HEK293 (cell line): Measurements from ENCODE around the gene NHS.

Source experiments
- CTCF ChIA-PET: fragments of 350-600 bp; formaldehyde crosslinking; extraction: SDS; loops from one replicate; lab custom pipeline; 2021; ENCODE audit warnings: antibody characterized with exemption; lab: Yijun Ruan, JAX
- POLR2A ChIA-PET: fragments of 300-600 bp; formaldehyde crosslinking; extraction: SDS; loops from one replicate; lab custom pipeline; 2020; ENCODE audit warnings: antibody characterized with exemption, inconsistent platforms; lab: Yijun Ruan, JAX
- H3K27ac ChIP-seq: fragments of 200-500 bp; sonication (Bioruptor generic); 2 replicates; pipeline ENCODE4 v1.5.1; 2014; ENCODE audit warnings: low read depth, low read length, control low read depth, inconsistent platforms; ENCODE audit errors: extremely low read depth
- H3K36me3 ChIP-seq, 2 experiments: fragments of 200-500 bp in 1 of 2; sonication (Bioruptor generic) in 1 of 2; 1 replicate in 1 of 2; 2 replicates in 1 of 2; pipeline ENCODE4 v1.5.1; 2014 to 2017; ENCODE audit warnings: inconsistent platforms in 2 of 2, low read length in 2 of 2; ENCODE audit not compliant: control insufficient read depth in 2 of 2, insufficient read depth in 1 of 2
- H3K4me1 ChIP-seq: fragments of 200-500 bp; sonication (Bioruptor generic); 2 replicates; pipeline ENCODE4 v1.5.1; 2014; ENCODE audit warnings: mild to moderate bottlenecking, low read length, inconsistent platforms; ENCODE audit not compliant: control insufficient read depth, insufficient read depth
- H3K4me3 ChIP-seq: 2 replicates; pipeline ENCODE4 v1.5.1; 2011; ENCODE audit warnings: low read depth, mild to moderate bottlenecking, control low read depth, low read length, moderate library complexity
- H3K9me3 ChIP-seq: fragments of 200-500 bp; sonication (Bioruptor generic); 2 replicates; pipeline ENCODE4 v1.5.1; 2014; ENCODE audit warnings: low read depth, low read length, inconsistent platforms; ENCODE audit not compliant: control insufficient read depth, insufficient read depth
- ATF2 ChIP-seq: fragments of 450-650 bp; formaldehyde crosslinking; IDR thresholded peaks from 2 replicates; pipeline ENCODE4 v1.5.1; 2016; ENCODE audit warnings: missing biosample characterization, missing genetic modification characterization, low read depth
- KLF10 ChIP-seq: fragments of 450-650 bp; IDR thresholded peaks from 2 replicates; pipeline ENCODE4 v1.5.1; 2018; ENCODE audit warnings: missing biosample characterization, mild to moderate bottlenecking, missing genetic modification characterization
- YY2 ChIP-seq: fragments of 450-650 bp; formaldehyde crosslinking; IDR thresholded peaks from 2 replicates; pipeline ENCODE4 v1.5.1; 2016; ENCODE audit warnings: missing biosample characterization, missing genetic modification characterization
- ZBTB11 ChIP-seq: fragments of 450-650 bp; formaldehyde crosslinking; conservative IDR thresholded peaks from 2 replicates; pipeline ENCODE4 v1.5.1; 2016; ENCODE audit warnings: low read depth, missing biosample characterization, missing genetic modification characterization
- ZEB2 ChIP-seq: fragments of 450-650 bp; formaldehyde crosslinking; IDR thresholded peaks from 2 replicates; pipeline ENCODE4 v1.5.1; 2016; ENCODE audit warnings: missing biosample characterization, missing genetic modification characterization
- ZFHX2 ChIP-seq: fragments of 450-650 bp; formaldehyde crosslinking; conservative IDR thresholded peaks from 2 replicates; pipeline ENCODE4 v1.5.1; 2016; ENCODE audit warnings: missing biosample characterization, missing genetic modification characterization
- ZFP41 ChIP-seq: fragments of 450-650 bp; formaldehyde crosslinking; IDR thresholded peaks from 2 replicates; pipeline ENCODE4 v1.5.1; 2016; ENCODE audit warnings: missing biosample characterization, missing genetic modification characterization, borderline replicate concordance
- ZNF132 ChIP-seq: fragments of 450-650 bp; formaldehyde crosslinking; IDR thresholded peaks from 2 replicates; pipeline ENCODE4 v1.5.1; 2017; ENCODE audit warnings: missing biosample characterization, missing genetic modification characterization, borderline replicate concordance
- ZNF140 ChIP-seq: fragments of 450-650 bp; formaldehyde crosslinking; IDR thresholded peaks from 2 replicates; pipeline ENCODE4 v1.5.1; 2016; ENCODE audit warnings: missing biosample characterization, missing genetic modification characterization
- ZNF202 ChIP-seq: fragments of 450-650 bp; formaldehyde crosslinking; IDR thresholded peaks from 2 replicates; pipeline ENCODE4 v1.5.1; 2016; ENCODE audit warnings: missing biosample characterization, missing genetic modification characterization, borderline replicate concordance
- ZNF26 ChIP-seq: fragments of 450-650 bp; formaldehyde crosslinking; IDR thresholded peaks from 2 replicates; pipeline ENCODE4 v1.5.1; 2016; ENCODE audit warnings: missing biosample characterization, missing genetic modification characterization
- ZNF416 ChIP-seq: fragments of 450-650 bp; formaldehyde crosslinking; IDR thresholded peaks from 2 replicates; pipeline ENCODE4 v1.5.1; 2016; ENCODE audit warnings: missing biosample characterization, missing genetic modification characterization
- ZNF530 ChIP-seq: fragments of 450-650 bp; formaldehyde crosslinking; IDR thresholded peaks from 2 replicates; pipeline ENCODE4 v1.5.1; 2016; ENCODE audit warnings: low read depth, missing biosample characterization, missing genetic modification characterization
- ZNF544 ChIP-seq: fragments of 450-650 bp; formaldehyde crosslinking; IDR thresholded peaks from 2 replicates; pipeline ENCODE4 v1.5.0; 2017; ENCODE audit warnings: missing biosample characterization, missing genetic modification characterization
- ZNF555 ChIP-seq: fragments of 450-650 bp; formaldehyde crosslinking; conservative IDR thresholded peaks from 2 replicates; pipeline ENCODE4 v1.5.1; 2017; ENCODE audit warnings: missing biosample characterization, mild to moderate bottlenecking, missing genetic modification characterization, inconsistent platforms
- ZNF571 ChIP-seq: fragments of 450-650 bp; formaldehyde crosslinking; IDR thresholded peaks from 2 replicates; pipeline ENCODE4 v1.5.0; 2017; ENCODE audit warnings: missing biosample characterization, missing genetic modification characterization
- ZNF585B ChIP-seq: fragments of 450-650 bp; formaldehyde crosslinking; IDR thresholded peaks from 2 replicates; pipeline ENCODE4 v1.5.1; 2016; ENCODE audit warnings: missing biosample characterization, missing genetic modification characterization
- ZNF600 ChIP-seq: fragments of 450-650 bp; formaldehyde crosslinking; IDR thresholded peaks from 2 replicates; pipeline ENCODE4 v1.5.1; 2016; ENCODE audit warnings: missing biosample characterization, missing genetic modification characterization
- ZNF626 ChIP-seq: fragments of 450-650 bp; sonication (Bioruptor Pico); formaldehyde crosslinking; IDR thresholded peaks from 2 replicates; pipeline ENCODE4 v1.5.1; 2018; ENCODE audit warnings: missing biosample characterization, missing genetic modification characterization, inconsistent platforms
- ZNF707 ChIP-seq: fragments of 450-650 bp; formaldehyde crosslinking; IDR thresholded peaks from 2 replicates; pipeline ENCODE4 v1.5.1; 2016; ENCODE audit warnings: missing biosample characterization, missing genetic modification characterization
- ZNF747 ChIP-seq: fragments of 450-650 bp; formaldehyde crosslinking; IDR thresholded peaks from 2 replicates; pipeline ENCODE4 v1.5.1; 2016; ENCODE audit warnings: missing biosample characterization, missing genetic modification characterization
- ZXDB ChIP-seq: fragments of 450-650 bp; formaldehyde crosslinking; IDR thresholded peaks from 2 replicates; pipeline ENCODE4 v1.5.1; 2016; ENCODE audit warnings: missing biosample characterization, missing genetic modification characterization
- TF ChIP-seq, protein P1 (sequence below): fragments of 450-650 bp; formaldehyde crosslinking; IDR thresholded peaks from 2 replicates; pipeline ENCODE4; 2016; ENCODE audit warnings: missing biosample characterization, missing genetic modification characterization
- TF ChIP-seq, protein P2 (sequence below): fragments of 450-650 bp; formaldehyde crosslinking; conservative IDR thresholded peaks from 2 replicates; pipeline ENCODE4 v1.5.1; 2016; ENCODE audit warnings: low read depth, missing biosample characterization, missing genetic modification characterization

NHS gene

DNA sequence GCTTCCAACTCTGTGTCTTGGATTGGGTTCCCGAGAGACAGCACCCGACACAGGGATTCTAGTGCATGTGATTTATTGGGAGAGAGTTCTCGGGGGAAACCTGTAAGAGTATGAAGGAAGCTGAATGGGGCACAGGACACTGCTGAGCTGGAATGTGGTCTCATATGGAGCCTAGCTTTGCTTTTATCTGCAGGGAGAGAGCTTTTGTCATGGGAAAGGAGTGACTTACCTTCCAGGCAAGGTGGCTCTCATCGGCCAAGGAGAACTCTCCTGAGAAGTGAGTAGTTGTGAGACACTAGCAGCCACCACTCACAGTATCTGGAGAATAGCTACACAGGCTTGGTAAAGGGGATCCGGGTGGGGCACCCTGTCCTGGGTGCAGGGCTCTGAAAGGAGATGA lies 124.5 kb downstream of the NHS start:
- no peak overlapping the region for H3K27ac ChIP-seq
- ChIA-PET CTCF (interaction anchor here (0.7 to 1.1 kb wide), 3 partner anchors 14 to 258 kb away, joined by 3 to 4 read pairs (median 3); no protein-coding TSS in a partner anchor), POLR2A (interaction anchor here (0.5 kb wide), 1 partner anchor 31 kb away, joined by 3 read pairs; no protein-coding TSS in a partner anchor)
- H3K36me3 ChIP-seq: no peaks in the 10 kb centered on the region
- TF ChIP-seq ZNF202 (tag by site-specific recombination) (no peak), ZNF747 (tag by site-specific recombination) (no peak), KLF10 (tag by site-specific recombination) (no peak), ZNF707 (tag by site-specific recombination) (no peak), ZNF140 (tag by site-specific recombination) (no peak), ZNF555 (no peak), ZNF571 (tag by site-specific recombination) (no peak), ZXDB (no peak), ZFP41 (tag by site-specific recombination) (no peak)
- TF ChIP-seq, protein P1, sequence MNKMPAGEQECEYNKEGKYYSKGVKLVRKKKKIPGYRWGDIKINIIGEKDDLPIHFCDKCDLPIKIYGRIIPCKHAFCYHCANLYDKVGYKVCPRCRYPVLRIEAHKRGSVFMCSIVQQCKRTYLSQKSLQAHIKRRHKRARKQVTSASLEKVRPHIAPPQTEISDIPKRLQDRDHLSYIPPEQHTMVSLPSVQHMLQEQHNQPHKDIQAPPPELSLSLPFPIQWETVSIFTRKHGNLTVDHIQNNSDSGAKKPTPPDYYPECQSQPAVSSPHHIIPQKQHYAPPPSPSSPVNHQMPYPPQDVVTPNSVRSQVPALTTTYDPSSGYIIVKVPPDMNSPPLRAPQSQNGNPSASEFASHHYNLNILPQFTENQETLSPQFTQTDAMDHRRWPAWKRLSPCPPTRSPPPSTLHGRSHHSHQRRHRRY (tag by site-specific recombination): no peak
- H3K4me3 ChIP-seq: no peak overlapping the region
- H3K9me3 ChIP-seq: no peaks in the 10 kb centered on the region
- no peaks in the 10 kb centered on the region; the same call in 1 of the 2 replicates for H3K4me1 ChIP-seq

- ChIA-PET CTCF (interaction anchor here (0.7 to 0.8 kb wide), 3 partner anchors 14 to 261 kb away, joined by 3 read pairs; no protein-coding TSS in a partner anchor), POLR2A (no interaction called here)
- Histone ChIP-seq H3K27ac (no peak overlapping the region; the same call in 1 of the 2 replicates), H3K4me1 (no peaks in the 10 kb centered on the region; the same call in 1 of the 2 replicates), H3K9me3 (no peaks in the 10 kb centered on the region), H3K36me3 (no peaks in the 10 kb centered on the region), H3K4me3 (no peak overlapping the region)
- TF ChIP-seq ZBTB11 (no peak), ZNF26 (no peak), ZNF626 (tag by site-specific recombination) (no peak), ZFHX2 (tag by site-specific recombination) (no peak), ZNF585B (tag by site-specific recombination) (no peak), ZNF530 (no peak), ZNF416 (tag by site-specific recombination) (no peak), ZEB2 (tag by site-specific recombination) (no peak), ATF2 (tag by site-specific recombination) (no peak), ZNF600 (tag by site-specific recombination) (no peak), ZNF544 (tag by site-specific recombination) (no peak), YY2 (tag by site-specific recombination) (no peak), ZNF132 (tag by site-specific recombination) (no peak)
- TF ChIP-seq, protein P2, sequence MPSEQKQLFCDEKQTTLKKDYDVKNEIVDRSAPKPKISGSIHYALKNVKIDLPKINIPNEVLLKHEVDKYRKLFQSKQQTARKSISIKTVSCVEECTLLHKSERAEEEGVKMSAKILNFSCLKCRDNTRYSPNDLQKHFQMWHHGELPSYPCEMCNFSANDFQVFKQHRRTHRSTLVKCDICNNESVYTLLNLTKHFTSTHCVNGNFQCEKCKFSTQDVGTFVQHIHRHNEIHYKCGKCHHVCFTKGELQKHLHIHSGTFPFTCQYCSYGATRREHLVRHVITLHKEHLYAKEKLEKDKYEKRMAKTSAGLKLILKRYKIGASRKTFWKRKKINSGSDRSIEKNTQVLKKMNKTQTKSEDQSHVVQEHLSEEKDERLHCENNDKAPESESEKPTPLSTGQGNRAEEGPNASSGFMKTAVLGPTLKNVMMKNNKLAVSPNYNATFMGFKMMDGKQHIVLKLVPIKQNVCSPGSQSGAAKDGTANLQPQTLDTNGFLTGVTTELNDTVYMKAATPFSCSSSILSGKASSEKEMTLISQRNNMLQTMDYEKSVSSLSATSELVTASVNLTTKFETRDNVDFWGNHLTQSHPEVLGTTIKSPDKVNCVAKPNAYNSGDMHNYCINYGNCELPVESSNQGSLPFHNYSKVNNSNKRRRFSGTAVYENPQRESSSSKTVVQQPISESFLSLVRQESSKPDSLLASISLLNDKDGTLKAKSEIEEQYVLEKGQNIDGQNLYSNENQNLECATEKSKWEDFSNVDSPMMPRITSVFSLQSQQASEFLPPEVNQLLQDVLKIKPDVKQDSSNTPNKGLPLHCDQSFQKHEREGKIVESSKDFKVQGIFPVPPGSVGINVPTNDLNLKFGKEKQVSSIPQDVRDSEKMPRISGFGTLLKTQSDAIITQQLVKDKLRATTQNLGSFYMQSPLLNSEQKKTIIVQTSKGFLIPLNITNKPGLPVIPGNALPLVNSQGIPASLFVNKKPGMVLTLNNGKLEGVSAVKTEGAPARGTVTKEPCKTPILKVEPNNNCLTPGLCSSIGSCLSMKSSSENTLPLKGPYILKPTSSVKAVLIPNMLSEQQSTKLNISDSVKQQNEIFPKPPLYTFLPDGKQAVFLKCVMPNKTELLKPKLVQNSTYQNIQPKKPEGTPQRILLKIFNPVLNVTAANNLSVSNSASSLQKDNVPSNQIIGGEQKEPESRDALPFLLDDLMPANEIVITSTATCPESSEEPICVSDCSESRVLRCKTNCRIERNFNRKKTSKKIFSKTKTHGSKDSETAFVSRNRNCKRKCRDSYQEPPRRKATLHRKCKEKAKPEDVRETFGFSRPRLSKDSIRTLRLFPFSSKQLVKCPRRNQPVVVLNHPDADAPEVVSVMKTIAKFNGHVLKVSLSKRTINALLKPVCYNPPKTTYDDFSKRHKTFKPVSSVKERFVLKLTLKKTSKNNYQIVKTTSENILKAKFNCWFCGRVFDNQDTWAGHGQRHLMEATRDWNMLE (tag by site-specific recombination): no peak
Observed at GRCh38 chrX:17500145-17500579, 125.2 kb downstream of the NHS start.
